Stimulated activated CD4-positive, alpha-beta T cell treated with anti-CD3 and anti-CD28 coated beads, Interleukin-12 subunit alpha, Interleukin-12 subunit beta, amount 100 ng/mL, for 48 hours (primary cell): Measurements from ENCODE around the gene CCNE1.

Experiments used
- DNase-seq, 3 donors: peaks; one replicate each; pipeline ENCODE4 v3.0.0-alpha.2; 2020; ENCODE audit warnings: low read depth in 2 of 3, low spot score in 1 of 3

The CCNE1 gene

GRCh38 chr19:29873024-29873800 is 61.4 kb downstream of the CCNE1 start:
- peak; percentile 38 to 63 (median 59) for DNase-seq
